Measurements from ENCODE around the gene STPG3. TPM values are rescaled to one million over a fixed set of nuclear protein-coding genes. Genes with fewer than 3 reads are reported as not detected.

STPG3 gene
- total RNA-seq = 0.58 TPM
- long read RNA-seq = 0 reads

GRCh38 chr9:137251194-137251461 lies at the start of gene STPG3:
Gene STPG3, plus strand, starts transcription at chr9:137251286. Its CDS starts 1 bp downstream, at chr9:137251287.
- H3K36me3 ChIP-seq = peaks cover 2% of the 10 kb centered on the region
- TF ChIP-seq, protein P1, sequence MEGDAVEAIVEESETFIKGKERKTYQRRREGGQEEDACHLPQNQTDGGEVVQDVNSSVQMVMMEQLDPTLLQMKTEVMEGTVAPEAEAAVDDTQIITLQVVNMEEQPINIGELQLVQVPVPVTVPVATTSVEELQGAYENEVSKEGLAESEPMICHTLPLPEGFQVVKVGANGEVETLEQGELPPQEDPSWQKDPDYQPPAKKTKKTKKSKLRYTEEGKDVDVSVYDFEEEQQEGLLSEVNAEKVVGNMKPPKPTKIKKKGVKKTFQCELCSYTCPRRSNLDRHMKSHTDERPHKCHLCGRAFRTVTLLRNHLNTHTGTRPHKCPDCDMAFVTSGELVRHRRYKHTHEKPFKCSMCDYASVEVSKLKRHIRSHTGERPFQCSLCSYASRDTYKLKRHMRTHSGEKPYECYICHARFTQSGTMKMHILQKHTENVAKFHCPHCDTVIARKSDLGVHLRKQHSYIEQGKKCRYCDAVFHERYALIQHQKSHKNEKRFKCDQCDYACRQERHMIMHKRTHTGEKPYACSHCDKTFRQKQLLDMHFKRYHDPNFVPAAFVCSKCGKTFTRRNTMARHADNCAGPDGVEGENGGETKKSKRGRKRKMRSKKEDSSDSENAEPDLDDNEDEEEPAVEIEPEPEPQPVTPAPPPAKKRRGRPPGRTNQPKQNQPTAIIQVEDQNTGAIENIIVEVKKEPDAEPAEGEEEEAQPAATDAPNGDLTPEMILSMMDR (IDR thresholded peaks at IDR 0.05; ENCODE audit: borderline replicate concordance) = no peak
- peaks cover 52% of the 10 kb centered on the region for H3K4me1 ChIP-seq

DNA sequence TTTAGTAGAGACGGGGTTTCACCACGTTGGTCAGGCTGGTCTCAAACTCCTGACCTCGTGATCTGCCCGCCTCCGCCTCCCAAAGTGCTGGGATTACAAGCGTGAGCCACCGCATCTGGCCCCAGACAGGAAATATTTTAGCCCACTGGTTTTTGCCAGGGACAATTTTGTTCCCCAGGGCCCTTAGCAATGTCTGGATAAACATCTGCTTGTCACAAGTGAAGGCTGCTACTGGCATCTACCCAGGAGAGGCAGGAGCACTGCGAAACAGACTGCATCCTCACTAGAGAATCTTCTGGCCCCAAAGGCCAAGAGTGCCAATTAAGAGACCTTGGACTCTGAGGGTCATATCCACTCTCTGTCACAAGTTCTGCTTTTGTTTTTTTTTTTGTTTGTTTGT lies 48.1 kb upstream of the STPG3 start:
- intact Hi-C loops (cut with micrococcal nuclease) = no loop called here
- TF ChIP-seq, protein P1 (IDR thresholded peaks at IDR 0.05; ENCODE audit: borderline replicate concordance) = no peak
- Histone ChIP-seq H3K4me3 (peak overlapping the region; percentile 91), H3K36me3 (no peaks in the 10 kb centered on the region), H3K27me3 (ENCODE audit: low read depth) (no peaks in the 10 kb centered on the region), H3K27ac (replicated peaks) (no peak overlapping the region), H3K9me3 (replicated peaks) (no peaks in the 10 kb centered on the region), H3K4me1 (peaks cover 80% of the 10 kb centered on the region)
- DNase-seq = no peak

More at GRCh38 chr9:137251194-137251461, at the start of gene STPG3:
- DNase-seq = no peak
- peak within 1 kb of the TSS; percentile 85 for H3K27ac ChIP-seq (replicated peaks)
- intact Hi-C loops (cut with micrococcal nuclease) = no loop called here
- no peaks in the 10 kb centered on the region for H3K27me3 ChIP-seq (ENCODE audit: low read depth)
- H3K4me3 ChIP-seq = no peak within 1 kb of the TSS
- H3K9me3 ChIP-seq (replicated peaks) = no peaks in the 10 kb centered on the region

- Histone ChIP-seq H3K27ac (replicated peaks) (peak overlapping the region; percentile 94), H3K27me3 (ENCODE audit: low read depth) (no peaks in the 10 kb centered on the region), H3K4me3 (peak overlapping the region; percentile 91), H3K9me3 (replicated peaks) (no peaks in the 10 kb centered on the region), H3K4me1 (peaks cover 63% of the 10 kb centered on the region), H3K36me3 (no peaks in the 10 kb centered on the region)
- TF ChIP-seq, protein P1 (IDR thresholded peaks at IDR 0.05; ENCODE audit: borderline replicate concordance) = no peak
- intact Hi-C loops (cut with micrococcal nuclease) = no loop called here
- DNase-seq = no peak
These were observed 46.4 kb upstream of the STPG3 start for GRCh38 chr9:137204731-137205125.

- Histone ChIP-seq H3K36me3 (no peaks in the 10 kb centered on the region), H3K4me3 (peak within 1 kb of the TSS; percentile 91), H3K9me3 (replicated peaks) (no peaks in the 10 kb centered on the region), H3K4me1 (peaks cover 61% of the 10 kb centered on the region), H3K27ac (replicated peaks) (peak within 1 kb of the TSS; percentile 94), H3K27me3 (ENCODE audit: low read depth) (no peaks in the 10 kb centered on the region)
- TF ChIP-seq, protein P1 (IDR thresholded peaks at IDR 0.05; ENCODE audit: borderline replicate concordance) = no peak
- peak; percentile 91 for DNase-seq
- intact Hi-C loops (cut with micrococcal nuclease) = no loop called here
These were observed 45.7 kb upstream of the STPG3 start, which contains the start of the genes NDOR1 and TMEM203 for GRCh38 chr9:137205126-137206069. Gene NDOR1, plus strand, starts transcription at chr9:137205700. Its CDS starts 78 bp downstream, at chr9:137205778. Gene TMEM203, minus strand, starts transcription at chr9:137205648. Its CDS starts 234 bp downstream, at chr9:137205414.

GRCh38 chr9:137206602-137207001 lies 44.5 kb upstream of the STPG3 start:
- Histone ChIP-seq H3K27me3 (ENCODE audit: low read depth) (no peaks in the 10 kb centered on the region), H3K27ac (replicated peaks) (no peak overlapping the region), H3K4me1 (peaks cover 53% of the 10 kb centered on the region), H3K4me3 (peak overlapping the region; percentile 91), H3K9me3 (replicated peaks) (no peaks in the 10 kb centered on the region), H3K36me3 (no peaks in the 10 kb centered on the region)
- intact Hi-C loops (cut with micrococcal nuclease) = no loop called here
- TF ChIP-seq, protein P1 (IDR thresholded peaks at IDR 0.05; ENCODE audit: borderline replicate concordance) = no peak
- no peak for DNase-seq
